BJ (cell line): ENCODE results near the gene SPPL2B. TPM values are rescaled to one million over a fixed set of nuclear protein-coding genes. Genes with fewer than 3 reads are reported as not detected.

ENCODE experiments used
- CTCF ChIA-PET: fragments of 350-600 bp; formaldehyde crosslinking; extraction: SDS; loops from one replicate; lab custom pipeline; 2021; ENCODE audit warnings: antibody characterized with exemption, inconsistent platforms; lab: Yijun Ruan, JAX
- POLR2A ChIA-PET: fragments of 300-600 bp; sonication (Branson Sonifier 250); formaldehyde crosslinking; extraction: SDS; loops from one replicate; lab custom pipeline; 2021; ENCODE audit warnings: antibody characterized with exemption; lab: Charles Lee
- DNase-seq: peaks from one replicate; pipeline ENCODE4 v3.0.0-alpha.2; 2011; ENCODE audit warnings: low read depth
- H3K27me3 ChIP-seq: 2 replicates; pipeline ENCODE4 v1.6.0; 2011; ENCODE audit warnings: low read length; ENCODE audit not compliant: control insufficient read depth, insufficient read depth
- H3K36me3 ChIP-seq: 2 replicates; pipeline ENCODE4 v1.5.1; 2011; ENCODE audit warnings: low read length; ENCODE audit not compliant: control insufficient read depth, insufficient read depth
- H3K4me3 ChIP-seq: 2 replicates; pipeline ENCODE4 v1.5.1; 2011; ENCODE audit warnings: low read depth, mild to moderate bottlenecking, control low read depth, low read length
- CTCF ChIP-seq: IDR thresholded peaks from 2 replicates; pipeline ENCODE4 v1.5.1; 2011; ENCODE audit warnings: low read depth, mild to moderate bottlenecking, control low read depth, inconsistent platforms, low read length, moderate library complexity; ENCODE audit not compliant: insufficient read depth
- polyA plus RNA-seq: library from polyadenylated mRNA; depleted of rRNA; stranded (reverse); fragments of >200 nt; gene quantifications from 2 replicates; pipeline ENCODE4 v1.2.3, GENCODE V29; 2011

SPPL2B gene
- polyA plus RNA-seq, 1 experiment: 24.9 TPM

DNA sequence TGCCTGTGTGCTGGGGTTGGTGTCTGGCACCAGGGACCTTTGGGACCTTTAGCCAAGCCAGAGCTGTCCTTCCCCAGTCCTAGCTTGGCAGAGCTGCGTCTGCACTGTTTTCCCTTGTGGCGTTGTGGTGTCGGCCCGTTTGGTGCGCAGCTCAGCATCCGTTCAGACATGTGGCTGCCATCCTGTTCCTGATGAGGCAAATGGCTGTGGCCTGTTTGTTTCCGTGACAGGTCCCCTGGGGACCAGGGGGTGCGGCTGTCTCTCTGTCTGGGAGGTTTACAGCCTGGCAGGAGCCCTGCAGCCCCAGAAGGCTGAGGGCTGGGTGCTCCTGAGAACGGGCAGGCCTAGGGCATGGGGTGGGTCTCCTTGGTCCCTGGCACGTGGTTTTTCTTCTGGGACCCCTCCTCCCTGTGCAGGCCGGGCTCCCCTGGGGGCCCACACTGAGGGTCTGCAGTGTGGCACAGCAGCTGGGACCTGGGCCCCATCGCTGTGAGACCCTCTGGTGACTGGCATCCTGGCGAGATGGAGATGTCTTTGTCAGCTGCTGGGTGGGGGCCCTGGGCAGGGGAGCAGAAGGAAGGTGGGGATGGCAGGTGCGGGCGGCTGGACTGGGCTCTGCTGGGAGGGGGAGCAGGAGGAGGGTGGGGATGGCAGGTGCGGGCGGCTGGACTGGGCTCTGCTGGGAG lies 4.0 kb downstream of the SPPL2B start:
- TF ChIP-seq CTCF: no peak
- CTCF ChIA-PET: no interaction called here

GRCh38 chr19:2333027-2333806 lies 4.7 kb downstream of the SPPL2B start:
- no peak for DNase-seq
- ChIA-PET CTCF (interaction anchor here (0.6 to 1.1 kb wide), 3 partner anchors 44 to 191 kb away, joined by 3 to 4 read pairs (median 3); no protein-coding TSS in a partner anchor), POLR2A (no interaction called here)
- TF ChIP-seq CTCF: no peak
- Histone ChIP-seq H3K4me3 (no peak overlapping the region), H3K27me3 (no peaks in the 10 kb centered on the region), H3K36me3 (no peaks in the 10 kb centered on the region; the same call in 1 of the 2 replicates)

More for the DNA sequence above, 4.0 kb downstream of the SPPL2B start:
- DNase-seq: no peak
- H3K27me3 ChIP-seq: no peaks in the 10 kb centered on the region
- no peaks in the 10 kb centered on the region for H3K36me3 ChIP-seq
- POLR2A ChIA-PET: no interaction called here
- no peak overlapping the region for H3K4me3 ChIP-seq

DNA sequence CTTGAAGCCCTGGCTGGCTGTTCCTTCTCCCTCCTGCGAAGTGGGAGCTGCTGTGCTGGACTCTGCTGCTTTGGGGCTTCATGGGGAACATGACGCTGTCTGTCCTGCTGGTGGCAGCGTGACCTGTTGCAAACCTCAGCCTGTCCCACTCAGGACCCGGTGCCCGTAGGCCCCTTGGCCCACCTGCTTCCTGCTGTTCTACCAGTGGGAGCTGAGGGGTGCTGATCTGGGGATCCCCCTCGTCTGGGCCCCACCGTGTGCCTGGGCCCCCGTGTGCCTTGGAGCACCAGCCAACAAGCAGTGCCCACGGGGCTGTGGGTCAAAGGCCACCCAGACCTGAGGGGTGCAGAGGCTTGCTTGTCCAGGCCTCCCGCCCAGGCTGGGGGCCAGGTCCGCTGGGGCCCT lies 5.3 kb downstream of the SPPL2B start:
- no peaks in the 10 kb centered on the region for H3K27me3 ChIP-seq
- ChIA-PET POLR2A (no interaction called here), CTCF (interaction anchor here (0.6 to 1.1 kb wide), 4 partner anchors 38 to 191 kb away, joined by 3 to 4 read pairs (median 3); no protein-coding TSS in a partner anchor)
- no peak overlapping the region for H3K4me3 ChIP-seq
- no peak for DNase-seq
- no peak for TF ChIP-seq CTCF
- no peaks in the 10 kb centered on the region; the same call in 1 of the 2 replicates for H3K36me3 ChIP-seq

- TF ChIP-seq CTCF: no peak
- ChIA-PET CTCF (interaction anchor here (0.7 kb wide), 1 partner anchor 37 kb away, joined by 3 read pairs; no protein-coding TSS in a partner anchor), POLR2A (no interaction called here)
- no peaks in the 10 kb centered on the region; the same call in 1 of the 2 replicates for H3K36me3 ChIP-seq
- H3K27me3 ChIP-seq: no peaks in the 10 kb centered on the region
- no peak overlapping the region for H3K4me3 ChIP-seq
- DNase-seq: no peak
Observed at GRCh38 chr19:2334426-2334825, 5.9 kb downstream of the SPPL2B start.
